OCI-LY1 (cell line): Measurements from ENCODE around the gene PERP.
"Not testable (repeated sequence)": the region's sequence is repeated elsewhere in the genome, so short reads cannot be mapped to it uniquely, and the experiment has no call there.

Source experiments
- H2AFZ ChIP-seq: fragments of 200-600 bp; sonication (generic), shearing (Covaris generic); 2 replicates; pipeline ENCODE4 v1.6.0; 2014; ENCODE audit warnings: antibody characterized with exemption, mild to moderate bottlenecking, low read length
- H3F3A ChIP-seq: fragments of 200-600 bp; sonication (generic), shearing (Covaris generic); 2 replicates; pipeline ENCODE4 v1.6.0; 2014; ENCODE audit warnings: mild to moderate bottlenecking, antibody characterized with exemption, low read length, moderate library complexity; ENCODE audit not compliant: insufficient read depth
- H3K27ac ChIP-seq: fragments of 200-600 bp; sonication (generic); 2 replicates; pipeline ENCODE4 v1.5.1; 2014; ENCODE audit warnings: low read length, mixed run types, mild to moderate bottlenecking, low read depth; ENCODE audit not compliant: poor library complexity, severe bottlenecking
- H3K27me3 ChIP-seq: fragments of 200-600 bp; sonication (generic); 2 replicates; pipeline ENCODE4 v1.6.0; 2014; ENCODE audit warnings: antibody characterized with exemption, mild to moderate bottlenecking, low read length, moderate library complexity; ENCODE audit not compliant: insufficient read depth
- H3K36me3 ChIP-seq: fragments of 200-600 bp; sonication (generic); 2 replicates; pipeline ENCODE4 v1.6.1; 2014; ENCODE audit warnings: mild to moderate bottlenecking, antibody characterized with exemption, low read length, moderate library complexity, mixed read lengths; ENCODE audit not compliant: insufficient read depth
- H3K4me1 ChIP-seq: fragments of 200-600 bp; sonication (generic); 2 replicates; pipeline ENCODE4 v1.5.1; 2014; ENCODE audit warnings: mild to moderate bottlenecking, low read length, moderate library complexity; ENCODE audit not compliant: insufficient read depth, severe bottlenecking
- H3K4me2 ChIP-seq: fragments of 200-600 bp; sonication (generic), shearing (Covaris generic); 2 replicates; pipeline ENCODE4 v1.6.1; 2014; ENCODE audit warnings: low read length
- H3K4me3 ChIP-seq: fragments of 200-600 bp; sonication (generic); 2 replicates; pipeline ENCODE4 v1.5.1; 2014; ENCODE audit warnings: low read length, low read depth, mild to moderate bottlenecking, mixed read lengths; ENCODE audit not compliant: poor library complexity, severe bottlenecking
- H3K79me2 ChIP-seq: fragments of 200-600 bp; shearing (Covaris generic); 2 replicates; pipeline ENCODE4 v1.6.1; 2016; ENCODE audit warnings: mixed run types, low read length, mixed read lengths; ENCODE audit not compliant: insufficient read depth
- H3K9ac ChIP-seq: fragments of 200-600 bp; sonication (generic), shearing (Covaris generic); 2 replicates; pipeline ENCODE4 v1.6.1; 2014; ENCODE audit warnings: mild to moderate bottlenecking, low read length, mixed read lengths
- H3K9me2 ChIP-seq: fragments of 200-600 bp; sonication (generic), shearing (Covaris generic); 2 replicates; pipeline ENCODE4 v1.6.1; 2014; ENCODE audit warnings: low read depth, mild to moderate bottlenecking, low read length, mixed read lengths
- H3K9me3 ChIP-seq: fragments of 200-600 bp; shearing (Covaris generic); 2 replicates; pipeline ENCODE4 v1.6.1; 2014; ENCODE audit warnings: low read length, mixed read lengths
- H4K20me1 ChIP-seq: fragments of 200-600 bp; sonication (generic), shearing (Covaris generic); 2 replicates; pipeline ENCODE4 v1.6.0; 2016; ENCODE audit warnings: mild to moderate bottlenecking, low read length; ENCODE audit not compliant: insufficient read depth
- EZH2 ChIP-seq: fragments of 200-600 bp; sonication (generic), shearing (Covaris generic); IDR thresholded peaks from 2 replicates; pipeline ENCODE4 v1.8.0; 2017; ENCODE audit warnings: borderline replicate concordance, mixed run types, mild to moderate bottlenecking, antibody characterized with exemption, low read length, moderate library complexity, mixed read lengths
- TF ChIP-seq, protein P1 (sequence below): fragments of 200-600 bp; sonication (generic), shearing (Covaris generic); IDR thresholded peaks from 2 replicates; pipeline ENCODE4 v1.5.1; 2017; ENCODE audit warnings: mild to moderate bottlenecking, antibody characterized with exemption, low read length, moderate library complexity, mixed read lengths

Gene PERP

DNA sequence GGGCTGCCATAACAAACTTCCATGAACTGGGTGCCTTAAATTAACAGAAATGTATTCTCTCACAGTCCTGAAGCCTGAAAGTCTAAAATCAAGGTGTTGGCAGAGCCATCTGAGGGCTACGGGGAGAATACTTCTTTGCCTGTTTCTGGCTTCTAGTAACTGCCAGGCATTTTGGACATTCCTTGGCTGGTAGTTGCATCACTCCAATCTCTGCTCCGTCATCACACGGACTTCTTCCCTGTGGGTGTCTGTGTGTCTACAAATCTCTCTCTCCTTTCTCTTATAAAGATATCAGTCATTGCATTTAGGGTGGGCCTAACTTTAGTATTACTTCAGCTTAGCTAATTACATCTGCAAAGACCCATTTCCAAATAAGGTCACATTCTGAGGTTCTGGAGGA lies 20.9 kb upstream of the PERP start:
- Histone ChIP-seq H3K4me1 (no peaks in the 10 kb centered on the region), H3K4me3 (no peak overlapping the region)
- TF ChIP-seq EZH2, result no peak
- TF ChIP-seq, protein P1, sequence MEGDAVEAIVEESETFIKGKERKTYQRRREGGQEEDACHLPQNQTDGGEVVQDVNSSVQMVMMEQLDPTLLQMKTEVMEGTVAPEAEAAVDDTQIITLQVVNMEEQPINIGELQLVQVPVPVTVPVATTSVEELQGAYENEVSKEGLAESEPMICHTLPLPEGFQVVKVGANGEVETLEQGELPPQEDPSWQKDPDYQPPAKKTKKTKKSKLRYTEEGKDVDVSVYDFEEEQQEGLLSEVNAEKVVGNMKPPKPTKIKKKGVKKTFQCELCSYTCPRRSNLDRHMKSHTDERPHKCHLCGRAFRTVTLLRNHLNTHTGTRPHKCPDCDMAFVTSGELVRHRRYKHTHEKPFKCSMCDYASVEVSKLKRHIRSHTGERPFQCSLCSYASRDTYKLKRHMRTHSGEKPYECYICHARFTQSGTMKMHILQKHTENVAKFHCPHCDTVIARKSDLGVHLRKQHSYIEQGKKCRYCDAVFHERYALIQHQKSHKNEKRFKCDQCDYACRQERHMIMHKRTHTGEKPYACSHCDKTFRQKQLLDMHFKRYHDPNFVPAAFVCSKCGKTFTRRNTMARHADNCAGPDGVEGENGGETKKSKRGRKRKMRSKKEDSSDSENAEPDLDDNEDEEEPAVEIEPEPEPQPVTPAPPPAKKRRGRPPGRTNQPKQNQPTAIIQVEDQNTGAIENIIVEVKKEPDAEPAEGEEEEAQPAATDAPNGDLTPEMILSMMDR, result no peak

DNA sequence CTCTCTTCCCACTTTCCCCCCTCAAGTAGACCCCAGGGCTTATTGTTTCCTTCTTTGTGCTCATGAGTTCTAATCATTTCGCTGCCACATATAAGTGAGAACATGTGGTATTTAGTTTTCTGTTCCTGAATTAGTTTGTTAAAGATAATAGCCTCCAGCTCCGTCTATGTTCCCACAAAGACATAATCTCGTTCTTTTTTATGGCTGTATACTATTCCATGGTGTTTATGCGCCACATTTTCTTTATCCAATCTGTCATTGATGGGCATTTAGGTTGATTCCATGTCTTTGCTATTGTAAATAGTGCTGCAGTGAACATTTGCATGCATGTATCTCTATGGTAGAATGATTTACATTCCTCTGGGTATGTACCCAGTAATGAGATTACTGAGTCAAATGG lies 16.9 kb upstream of the PERP start:
- no peak for TF ChIP-seq EZH2
- TF ChIP-seq, protein P1, result no peak
- H3K9ac ChIP-seq, result no peak overlapping the region
- no peak overlapping the region for H3K4me2 ChIP-seq
- no peaks in the 10 kb centered on the region for H3K9me2 ChIP-seq
- H4K20me1 ChIP-seq, result no peaks in the 10 kb centered on the region
- H3F3A ChIP-seq, result no peaks in the 10 kb centered on the region
- no peak overlapping the region for H3K4me3 ChIP-seq
- H3K79me2 ChIP-seq, result no peaks in the 10 kb centered on the region
- no peaks in the 10 kb centered on the region for H3K27me3 ChIP-seq
- H3K27ac ChIP-seq, result no peak overlapping the region
- no peaks in the 10 kb centered on the region for H3K9me3 ChIP-seq
- H2AFZ ChIP-seq, result no peak overlapping the region
- no peaks in the 10 kb centered on the region for H3K36me3 ChIP-seq
- no peaks in the 10 kb centered on the region for H3K4me1 ChIP-seq

More for the DNA sequence above, 20.9 kb upstream of the PERP start:
- Histone ChIP-seq H3K27ac (no peak overlapping the region), H3K79me2 (no peaks in the 10 kb centered on the region), H3K27me3 (no peaks in the 10 kb centered on the region), H2AFZ (no peak overlapping the region), H3K9ac (no peak overlapping the region), H3K9me2 (no peaks in the 10 kb centered on the region), H3K36me3 (no peaks in the 10 kb centered on the region), H3K4me2 (no peak overlapping the region), H4K20me1 (no peaks in the 10 kb centered on the region), H3F3A (no peaks in the 10 kb centered on the region), H3K9me3 (no peaks in the 10 kb centered on the region)

DNA sequence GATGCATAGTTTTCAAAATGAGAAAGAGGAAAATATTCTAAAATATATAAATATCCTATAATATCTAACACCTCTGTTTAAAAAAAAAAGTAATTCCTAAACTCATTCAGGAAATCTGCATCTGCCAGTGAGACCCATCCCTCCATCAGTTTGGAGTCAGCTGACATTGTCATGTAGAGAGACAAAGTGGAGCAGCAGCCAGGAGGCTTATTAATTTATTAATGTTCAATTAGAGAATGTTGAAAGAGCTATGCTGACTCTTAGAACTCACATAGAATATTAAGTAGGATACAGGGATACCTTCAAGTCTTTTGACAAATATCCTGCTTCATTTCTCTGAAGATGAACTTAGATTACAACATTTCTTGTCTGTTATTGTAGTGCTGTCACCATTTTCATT lies 12.8 kb upstream of the PERP start:
- TF ChIP-seq, protein P1, result no peak
- no peak for TF ChIP-seq EZH2
- H2AFZ ChIP-seq, result no peak overlapping the region
- H3K9me2 ChIP-seq, result no peaks in the 10 kb centered on the region
- no peak overlapping the region for H3K27ac ChIP-seq
- H3K4me3 ChIP-seq, result no peak overlapping the region
- no peaks in the 10 kb centered on the region for H3K79me2 ChIP-seq
- no peaks in the 10 kb centered on the region for H4K20me1 ChIP-seq
- no peaks in the 10 kb centered on the region for H3K4me1 ChIP-seq
- no peak overlapping the region for H3K9ac ChIP-seq
- H3K27me3 ChIP-seq, result no peaks in the 10 kb centered on the region
- no peaks in the 10 kb centered on the region for H3F3A ChIP-seq
- H3K36me3 ChIP-seq, result no peaks in the 10 kb centered on the region
- no peaks in the 10 kb centered on the region for H3K9me3 ChIP-seq
- H3K4me2 ChIP-seq, result no peak overlapping the region

DNA sequence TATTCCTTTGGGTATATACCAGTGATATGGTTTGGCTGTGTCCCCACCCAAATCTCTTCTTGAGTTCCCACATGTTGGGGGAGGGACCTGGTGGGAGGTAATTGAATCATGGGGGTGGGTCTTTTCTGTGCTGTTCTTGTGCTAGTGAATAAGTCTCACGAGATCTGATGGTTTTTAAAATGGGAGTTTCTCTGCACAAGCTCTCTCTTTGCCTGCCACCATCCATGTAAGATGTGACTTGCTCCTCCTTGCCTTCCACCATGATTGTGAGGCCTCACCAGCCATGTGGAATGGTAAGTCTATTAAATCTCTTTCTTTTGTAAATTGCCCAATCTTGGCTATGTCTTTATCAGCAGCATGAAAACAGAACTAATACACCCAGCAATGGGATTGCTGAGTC lies 12.0 kb upstream of the PERP start:
- not testable (repeated sequence) for H3F3A ChIP-seq, H3K36me3 ChIP-seq, H3K9me3 ChIP-seq, H3K9ac ChIP-seq, H4K20me1 ChIP-seq, H3K9me2 ChIP-seq, H3K27me3 ChIP-seq, H3K27ac ChIP-seq, H3K4me2 ChIP-seq, H3K4me1 ChIP-seq, H2AFZ ChIP-seq, H3K79me2 ChIP-seq, H3K4me3 ChIP-seq
